ENCODE results near the gene NNT. TPM values are rescaled to one million over a fixed set of nuclear protein-coding genes. Genes with fewer than 3 reads are reported as not detected.
A peak's percentile ranks its signal among the peaks of the same experiment; 100 is the strongest.

NNT gene
- total and polyA plus RNA-seq, 2 of the 13 experiments (the other 11 are each of a cell fraction or from before 2014, with no cell fraction given): 21.1 to 58.0 TPM

DNA sequence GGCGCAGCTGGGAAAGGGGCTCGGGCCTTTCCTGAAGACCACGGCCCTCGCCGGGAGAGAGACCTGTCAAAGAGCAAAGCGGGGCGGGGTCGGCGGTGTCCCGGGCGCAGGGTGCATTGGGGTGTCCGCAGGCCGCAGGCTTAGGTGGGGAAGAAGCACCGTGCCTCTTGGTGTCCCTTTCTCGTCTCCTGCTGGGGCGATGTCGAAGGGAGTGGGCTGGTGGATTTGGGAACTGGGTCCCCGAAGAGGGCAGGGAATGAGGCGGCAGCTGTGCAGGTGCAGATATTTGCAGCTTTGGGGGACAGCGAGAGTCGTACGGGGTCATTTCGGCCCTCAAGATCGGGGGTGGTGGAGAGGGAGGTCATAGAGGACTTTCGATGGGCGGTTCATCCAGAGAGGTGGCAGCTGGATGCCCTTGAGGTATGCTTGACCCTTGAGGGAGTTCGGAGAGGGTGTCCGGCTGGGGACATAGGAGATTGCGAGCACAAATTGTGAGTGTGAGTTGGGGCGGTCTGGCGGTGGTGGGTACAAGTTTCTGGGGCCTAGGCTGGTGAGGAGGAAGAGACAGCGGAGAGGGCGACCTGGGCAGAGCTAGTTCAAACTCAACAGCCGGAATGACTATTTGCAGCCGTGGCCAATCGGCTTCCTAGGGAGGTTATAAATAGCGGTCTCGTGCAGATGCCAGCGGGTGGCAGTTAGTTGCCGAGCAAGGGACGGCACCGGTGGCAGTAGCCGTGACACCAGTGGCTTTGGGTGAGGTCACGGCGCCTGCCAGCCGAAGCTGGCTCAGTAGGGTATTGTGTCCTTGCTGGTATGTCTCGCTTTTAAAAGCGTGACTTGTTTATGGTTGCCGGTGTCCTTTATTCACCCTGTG, 601 bp downstream of the NNT start (continued):
- TF ChIP-seq EZH2 (conservative IDR thresholded peaks at IDR 0.05; ENCODE audit: low read depth, low read length): no peak
- TF ChIP-seq FOSL1 (CRISPR knock-in tag; IDR thresholded peaks at IDR 0.05; ENCODE audit: borderline replicate concordance): no peak
- TF ChIP-seq, protein P1, sequence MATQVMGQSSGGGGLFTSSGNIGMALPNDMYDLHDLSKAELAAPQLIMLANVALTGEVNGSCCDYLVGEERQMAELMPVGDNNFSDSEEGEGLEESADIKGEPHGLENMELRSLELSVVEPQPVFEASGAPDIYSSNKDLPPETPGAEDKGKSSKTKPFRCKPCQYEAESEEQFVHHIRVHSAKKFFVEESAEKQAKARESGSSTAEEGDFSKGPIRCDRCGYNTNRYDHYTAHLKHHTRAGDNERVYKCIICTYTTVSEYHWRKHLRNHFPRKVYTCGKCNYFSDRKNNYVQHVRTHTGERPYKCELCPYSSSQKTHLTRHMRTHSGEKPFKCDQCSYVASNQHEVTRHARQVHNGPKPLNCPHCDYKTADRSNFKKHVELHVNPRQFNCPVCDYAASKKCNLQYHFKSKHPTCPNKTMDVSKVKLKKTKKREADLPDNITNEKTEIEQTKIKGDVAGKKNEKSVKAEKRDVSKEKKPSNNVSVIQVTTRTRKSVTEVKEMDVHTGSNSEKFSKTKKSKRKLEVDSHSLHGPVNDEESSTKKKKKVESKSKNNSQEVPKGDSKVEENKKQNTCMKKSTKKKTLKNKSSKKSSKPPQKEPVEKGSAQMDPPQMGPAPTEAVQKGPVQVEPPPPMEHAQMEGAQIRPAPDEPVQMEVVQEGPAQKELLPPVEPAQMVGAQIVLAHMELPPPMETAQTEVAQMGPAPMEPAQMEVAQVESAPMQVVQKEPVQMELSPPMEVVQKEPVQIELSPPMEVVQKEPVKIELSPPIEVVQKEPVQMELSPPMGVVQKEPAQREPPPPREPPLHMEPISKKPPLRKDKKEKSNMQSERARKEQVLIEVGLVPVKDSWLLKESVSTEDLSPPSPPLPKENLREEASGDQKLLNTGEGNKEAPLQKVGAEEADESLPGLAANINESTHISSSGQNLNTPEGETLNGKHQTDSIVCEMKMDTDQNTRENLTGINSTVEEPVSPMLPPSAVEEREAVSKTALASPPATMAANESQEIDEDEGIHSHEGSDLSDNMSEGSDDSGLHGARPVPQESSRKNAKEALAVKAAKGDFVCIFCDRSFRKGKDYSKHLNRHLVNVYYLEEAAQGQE (IDR thresholded peaks at IDR 0.05; ENCODE audit: borderline replicate concordance in 1 of 2, low read depth in 1 of 2, low read length in 2 of 2): no peak
- no peak for TF ChIP-seq MTF1 (CRISPR knock-in tag; IDR thresholded peaks at IDR 0.05)
- no peak for TF ChIP-seq ZNF883 (CRISPR knock-in tag; IDR thresholded peaks at IDR 0.05; ENCODE audit: not compliant biosample characterization)
- no peak for TF ChIP-seq PITX1 (CRISPR knock-in tag; IDR thresholded peaks at IDR 0.05)
- TF ChIP-seq PRDM10 (CRISPR knock-in tag; IDR thresholded peaks at IDR 0.05; ENCODE audit: low read depth): no peak
- no peak for TF ChIP-seq HNRNPUL1 (IDR thresholded peaks at IDR 0.05; ENCODE audit: low read depth, low read length)
- no peak for TF ChIP-seq ZNF430 (CRISPR knock-in tag; IDR thresholded peaks at IDR 0.05)
- no peak for TF ChIP-seq TCF7L2 (IDR thresholded peaks at IDR 0.05; ENCODE audit: low read depth, low read length)
- TF ChIP-seq, protein P2, sequence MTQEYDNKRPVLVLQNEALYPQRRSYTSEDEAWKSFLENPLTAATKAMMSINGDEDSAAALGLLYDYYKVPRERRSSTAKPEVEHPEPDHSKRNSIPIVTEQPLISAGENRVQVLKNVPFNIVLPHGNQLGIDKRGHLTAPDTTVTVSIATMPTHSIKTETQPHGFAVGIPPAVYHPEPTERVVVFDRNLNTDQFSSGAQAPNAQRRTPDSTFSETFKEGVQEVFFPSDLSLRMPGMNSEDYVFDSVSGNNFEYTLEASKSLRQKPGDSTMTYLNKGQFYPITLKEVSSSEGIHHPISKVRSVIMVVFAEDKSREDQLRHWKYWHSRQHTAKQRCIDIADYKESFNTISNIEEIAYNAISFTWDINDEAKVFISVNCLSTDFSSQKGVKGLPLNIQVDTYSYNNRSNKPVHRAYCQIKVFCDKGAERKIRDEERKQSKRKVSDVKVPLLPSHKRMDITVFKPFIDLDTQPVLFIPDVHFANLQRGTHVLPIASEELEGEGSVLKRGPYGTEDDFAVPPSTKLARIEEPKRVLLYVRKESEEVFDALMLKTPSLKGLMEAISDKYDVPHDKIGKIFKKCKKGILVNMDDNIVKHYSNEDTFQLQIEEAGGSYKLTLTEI (CRISPR knock-in tag; conservative IDR thresholded peaks at IDR 0.05): no peak
- no peak for TF ChIP-seq ZNF644 (CRISPR knock-in tag; IDR thresholded peaks at IDR 0.05; ENCODE audit: low read depth)
- no peak for TF ChIP-seq ZNF616 (CRISPR knock-in tag; IDR thresholded peaks at IDR 0.05; ENCODE audit: low read depth)
- TF ChIP-seq TP53 (CRISPR knock-in tag; conservative IDR thresholded peaks at IDR 0.05): no peak
- TF ChIP-seq CCAR2 (optimal IDR thresholded peaks at IDR 0.05; ENCODE audit: low read depth, low read length): no peak
- TF ChIP-seq NCOR1 (IDR thresholded peaks at IDR 0.05; ENCODE audit: borderline replicate concordance, low read length): no peak
- TF ChIP-seq HMG20A (CRISPR knock-in tag; IDR thresholded peaks at IDR 0.05; ENCODE audit: borderline replicate concordance): no peak
- peak; percentile 41; the same call in 1 of the 2 replicates for TF ChIP-seq BHLHE40 (IDR thresholded peaks at IDR 0.05; ENCODE audit: low read length)
- TF ChIP-seq, protein P3, sequence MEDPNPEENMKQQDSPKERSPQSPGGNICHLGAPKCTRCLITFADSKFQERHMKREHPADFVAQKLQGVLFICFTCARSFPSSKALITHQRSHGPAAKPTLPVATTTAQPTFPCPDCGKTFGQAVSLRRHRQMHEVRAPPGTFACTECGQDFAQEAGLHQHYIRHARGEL (CRISPR knock-in tag; IDR thresholded peaks at IDR 0.05): no peak

Data from HepG2 (cell line).